Thyroid gland (tissue), 4 donors: ENCODE results near the gene ARF4. TPM values are rescaled to one million over a fixed set of nuclear protein-coding genes. Genes with fewer than 3 reads are reported as not detected.
A peak's percentile ranks its signal among the peaks of the same experiment; 100 is the strongest.
"Not testable (repeated sequence)": the region's sequence is repeated elsewhere in the genome, so short reads cannot be mapped to it uniquely, and the experiment has no call there.

Experiments used
- DNase-seq, 2 donors: peaks; one replicate each; pipeline ENCODE4 v3.0.0-alpha.2; 2019
- H3K27ac ChIP-seq, 3 donors: fragments of 200-600 bp; sonication (generic); 1 replicate in 2 of 3; 2 replicates in 1 of 3; pipeline ENCODE4 v1.5.1; 2016 to 2019; ENCODE audit warnings: mild to moderate bottlenecking in 1 of 3, moderate library complexity in 1 of 3
- H3K27me3 ChIP-seq: fragments of 200-600 bp; sonication (generic); one replicate; pipeline ENCODE4 v1.5.1; 2019
- H3K36me3 ChIP-seq, 2 donors: fragments of 200-600 bp; sonication (generic); one replicate each; pipeline ENCODE4 v1.5.1; 2016 to 2019
- H3K4me1 ChIP-seq, 2 donors: fragments of 200-600 bp; sonication (generic); one replicate each; pipeline ENCODE4 v1.5.1; 2017 to 2019
- H3K4me3 ChIP-seq, 3 donors: fragments of 200-600 bp; sonication (generic); replicated peaks in 1 of 3; 1 replicate in 2 of 3; 2 replicates in 1 of 3; pipeline ENCODE4 v1.5.1; 2016; ENCODE audit warnings: mild to moderate bottlenecking in 1 of 3
- H3K9me3 ChIP-seq: fragments of 200-600 bp; sonication (generic); one replicate; pipeline ENCODE4 v1.5.1; 2017
- POLR2A ChIP-seq, 2 donors: fragments of 450-650 bp; IDR thresholded peaks; one replicate each; pipeline ENCODE4 v1.6.1; 2017; ENCODE audit warnings: antibody characterized with exemption in 2 of 2, mild to moderate bottlenecking in 2 of 2, moderate library complexity in 1 of 2
- WGBS, 2 donors: methylation state at CpG; one replicate each; pipeline ENCODE4 v1.1.5; 2017; 5-methylcytosine and 5-hydroxymethylcytosine counted together
- intact Hi-C: fragments of 100-400 bp; cut with DNase I; formaldehyde crosslinking; loops from one replicate; pipeline ENCODE4 v1.15.1; 2023
- total RNA-seq, 4 donors: library from RNA; depleted of rRNA; stranded (reverse); fragments of >200 nt; gene quantifications; one replicate each; pipeline ENCODE4 v1.2.3, GENCODE V29; 2016
- TF ChIP-seq, protein P1 (sequence below), 6 experiments: fragments of 200-600 bp in 3 of 6; fragments of 450-650 bp in 3 of 6; sonication (generic) in 3 of 6; IDR thresholded peaks; one replicate each; pipeline ENCODE4 v1.5.1; 2016 to 2019; ENCODE audit warnings: antibody characterized with exemption in 6 of 6, mild to moderate bottlenecking in 2 of 6, inconsistent platforms in 1 of 6, moderate library complexity in 1 of 6

Gene ARF4
- total RNA-seq, 4 donors from 2014 or later, result 125 to 195 (median 159) TPM

GRCh38 chr3:57627976-57628375 lies 30.8 kb upstream of the ARF4 start:
- peak; percentile 73 to 77 for DNase-seq
- TF ChIP-seq POLR2A (IDR thresholded peaks at IDR 0.05), result no peak
- TF ChIP-seq, protein P1, sequence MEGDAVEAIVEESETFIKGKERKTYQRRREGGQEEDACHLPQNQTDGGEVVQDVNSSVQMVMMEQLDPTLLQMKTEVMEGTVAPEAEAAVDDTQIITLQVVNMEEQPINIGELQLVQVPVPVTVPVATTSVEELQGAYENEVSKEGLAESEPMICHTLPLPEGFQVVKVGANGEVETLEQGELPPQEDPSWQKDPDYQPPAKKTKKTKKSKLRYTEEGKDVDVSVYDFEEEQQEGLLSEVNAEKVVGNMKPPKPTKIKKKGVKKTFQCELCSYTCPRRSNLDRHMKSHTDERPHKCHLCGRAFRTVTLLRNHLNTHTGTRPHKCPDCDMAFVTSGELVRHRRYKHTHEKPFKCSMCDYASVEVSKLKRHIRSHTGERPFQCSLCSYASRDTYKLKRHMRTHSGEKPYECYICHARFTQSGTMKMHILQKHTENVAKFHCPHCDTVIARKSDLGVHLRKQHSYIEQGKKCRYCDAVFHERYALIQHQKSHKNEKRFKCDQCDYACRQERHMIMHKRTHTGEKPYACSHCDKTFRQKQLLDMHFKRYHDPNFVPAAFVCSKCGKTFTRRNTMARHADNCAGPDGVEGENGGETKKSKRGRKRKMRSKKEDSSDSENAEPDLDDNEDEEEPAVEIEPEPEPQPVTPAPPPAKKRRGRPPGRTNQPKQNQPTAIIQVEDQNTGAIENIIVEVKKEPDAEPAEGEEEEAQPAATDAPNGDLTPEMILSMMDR (IDR thresholded peaks at IDR 0.05), result no peak
- WGBS, 2 donors, result 36 to 42% methylated on average over 6 of the region's 6 CpGs
- Histone ChIP-seq H3K9me3 (no peaks in the 10 kb centered on the region), H3K4me3 (no peak overlapping the region), H3K27me3 (no peaks in the 10 kb centered on the region), H3K27ac (peak overlapping the region; percentile 22 to 90 (median 74)), H3K36me3 (peaks cover 16 to 27% of the 10 kb centered on the region in 2 donors), H3K4me1 (peaks cover 21 to 38% of the 10 kb centered on the region in 2 donors)
- intact Hi-C loops, result no loop called here

DNA sequence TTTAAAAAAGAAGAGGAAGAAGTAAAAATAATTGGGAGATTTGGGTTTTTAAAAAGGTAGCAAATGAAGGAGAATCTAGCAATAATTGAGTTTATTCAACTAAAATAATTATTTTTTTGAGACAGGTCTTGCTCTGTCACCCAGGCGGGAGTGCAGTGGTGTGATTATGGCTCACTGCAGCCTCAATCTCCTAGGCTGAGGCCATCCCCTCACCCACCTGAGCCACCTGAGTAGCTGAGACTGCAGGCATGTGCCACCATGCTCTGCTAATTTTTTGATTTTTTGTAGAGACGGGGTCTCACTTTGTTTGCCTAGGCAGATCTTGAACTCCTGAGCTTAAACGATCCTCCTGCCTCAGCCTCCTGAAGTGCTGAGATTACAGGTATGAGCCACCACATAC lies 27.7 kb upstream of the ARF4 start:
- peaks cover 5 to 11% of the 10 kb centered on the region in 2 donors for H3K36me3 ChIP-seq
- H3K4me1 ChIP-seq, result peaks cover 21 to 38% of the 10 kb centered on the region in 2 donors
- H3K27me3 ChIP-seq, result no peaks in the 10 kb centered on the region
- DNase-seq, result peak; percentile 88 to 89
- intact Hi-C loops, result no loop called here
- no peaks in the 10 kb centered on the region for H3K9me3 ChIP-seq
- no peak for TF ChIP-seq POLR2A (IDR thresholded peaks at IDR 0.05)
- TF ChIP-seq, protein P1 (IDR thresholded peaks at IDR 0.05), result no peak
- H3K27ac ChIP-seq, result peak overlapping the region; percentile 74 to 92 (median 90)
- H3K4me3 ChIP-seq, result no peak overlapping the region
- 30 to 48% methylated on average over 3 of the region's 3 CpGs for WGBS, 2 donors

GRCh38 chr3:57622362-57622761 lies 25.2 kb upstream of the ARF4 start:
- Histone ChIP-seq H3K4me1 (peaks cover 16 to 26% of the 10 kb centered on the region in 2 donors), H3K9me3 (no peaks in the 10 kb centered on the region), H3K27ac (no peak overlapping the region), H3K36me3 (no peaks in the 10 kb centered on the region), H3K27me3 (no peaks in the 10 kb centered on the region), H3K4me3 (no peak overlapping the region)
- intact Hi-C loops, result no loop called here
- DNase-seq, result no peak
- no peak for TF ChIP-seq POLR2A (IDR thresholded peaks at IDR 0.05)
- TF ChIP-seq, protein P1 (IDR thresholded peaks at IDR 0.05), result no peak

DNA sequence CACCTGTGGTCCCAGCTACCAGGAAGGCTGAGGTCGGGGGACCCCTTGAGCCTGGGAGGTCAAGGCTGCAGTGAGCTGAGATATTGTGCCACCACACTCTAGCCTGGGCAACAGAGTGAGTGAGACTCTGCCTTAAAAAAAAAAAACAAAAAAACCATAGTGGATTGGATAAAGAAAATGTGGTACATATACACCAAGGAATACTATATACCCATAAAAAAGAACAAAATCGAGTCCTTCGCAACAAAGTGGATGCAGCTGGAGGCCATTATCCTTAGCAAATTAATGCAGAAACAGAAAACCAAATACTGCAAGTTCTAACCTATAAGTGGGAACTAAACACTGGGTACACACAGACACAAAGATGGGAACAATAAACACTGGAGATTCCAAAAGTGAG lies 20.6 kb upstream of the ARF4 start:
- no peak for DNase-seq
- Histone ChIP-seq H3K9me3 (no peaks in the 10 kb centered on the region), H3K36me3 (no peaks in the 10 kb centered on the region), H3K27me3 (no peaks in the 10 kb centered on the region), H3K4me3 (no peak overlapping the region), H3K4me1 (peaks cover 7 to 8% of the 10 kb centered on the region in 2 donors), H3K27ac (no peak overlapping the region)
- 91 to 98% methylated on average over 3 of the region's 3 CpGs for WGBS, 2 donors
- intact Hi-C loops, result no loop called here
- TF ChIP-seq, protein P1 (IDR thresholded peaks at IDR 0.05), result no peak
- no peak for TF ChIP-seq POLR2A (IDR thresholded peaks at IDR 0.05)

DNA sequence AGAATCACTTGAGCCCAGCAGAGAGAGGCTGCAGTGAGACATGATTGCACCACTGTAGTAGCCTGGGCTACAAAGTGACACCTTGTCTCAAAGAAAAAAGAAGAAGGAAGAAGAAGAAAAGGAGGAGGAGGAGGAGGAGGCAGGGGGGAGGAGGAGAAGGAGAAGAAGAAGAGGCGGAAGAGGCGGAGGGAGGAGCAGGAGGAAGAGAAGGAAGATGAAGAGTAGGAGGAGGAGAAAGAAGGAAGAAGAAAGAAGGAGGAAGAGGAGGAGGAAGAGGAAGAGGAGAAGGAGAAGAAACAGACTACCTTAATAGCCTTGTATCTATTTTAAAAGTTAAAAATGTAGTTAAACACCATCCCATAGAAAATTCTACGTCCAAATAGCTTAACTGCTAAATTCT lies 19.1 kb upstream of the ARF4 start:
- H3K36me3 ChIP-seq, result no peaks in the 10 kb centered on the region
- no peaks in the 10 kb centered on the region for H3K27me3 ChIP-seq
- 73 to 92% methylated on average over 3 of the region's 3 CpGs for WGBS, 2 donors
- H3K27ac ChIP-seq, result peak overlapping the region in 2 of 3 donors; percentile 8 to 27
- H3K4me3 ChIP-seq, result no peak overlapping the region
- H3K9me3 ChIP-seq, result no peaks in the 10 kb centered on the region
- intact Hi-C loops, result no loop called here
- TF ChIP-seq, protein P1 (IDR thresholded peaks at IDR 0.05), result no peak
- TF ChIP-seq POLR2A (IDR thresholded peaks at IDR 0.05), result no peak
- H3K4me1 ChIP-seq, result peaks cover 7 to 8% of the 10 kb centered on the region in 2 donors
- no peak for DNase-seq

- intact Hi-C loops, H3K27me3 ChIP-seq, DNase-seq, H3K4me3 ChIP-seq, H3K36me3 ChIP-seq, H3K4me1 ChIP-seq, H3K9me3 ChIP-seq, H3K27ac ChIP-seq: not testable (repeated sequence)
- WGBS, 2 donors, result 97% methylated on average over 5 of the region's 5 CpGs
These were observed 14.7 kb upstream of the ARF4 start for GRCh38 chr3:57611870-57612269.
